Vagina (tissue), 2 donors: ENCODE data around the gene ANKS1A.

Source experiments
- POLR2A ChIP-seq, 2 donors: fragments of 450-650 bp; IDR thresholded peaks; one replicate each; pipeline ENCODE4 v1.6.1; 2017; ENCODE audit warnings: antibody characterized with exemption in 2 of 2, mild to moderate bottlenecking in 2 of 2, moderate library complexity in 2 of 2
- TF ChIP-seq, protein P1 (sequence below), 3 experiments: fragments of 450-650 bp in 2 of 3; fragments of 200-600 bp in 1 of 3; sonication (generic) in 1 of 3; IDR thresholded peaks; one replicate each; pipeline ENCODE4 v1.5.1; 2017 to 2019; ENCODE audit warnings: antibody characterized with exemption in 3 of 3, mild to moderate bottlenecking in 2 of 3, moderate library complexity in 2 of 3

DNA sequence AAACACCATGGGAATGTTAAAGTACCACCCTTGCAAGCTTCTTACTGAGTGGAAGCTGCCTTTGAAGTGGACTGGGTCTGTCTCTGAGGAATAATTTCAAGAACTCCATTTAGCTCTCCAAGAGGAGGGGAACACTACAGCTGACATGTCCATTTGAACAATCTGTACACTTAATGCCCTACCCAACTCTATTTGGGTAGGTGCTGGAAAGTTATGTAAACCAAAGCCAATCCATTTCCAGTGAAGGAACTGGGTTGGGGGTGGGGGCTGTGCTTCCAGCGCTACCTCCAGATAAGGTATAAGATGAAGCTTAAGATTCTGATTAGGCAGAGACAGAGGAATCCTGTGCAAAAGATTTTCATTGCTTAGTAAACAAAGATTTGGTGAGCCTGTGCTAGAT, 130.1 kb downstream of the ANKS1A start:
- TF ChIP-seq POLR2A (IDR thresholded peaks at IDR 0.05), result no peak
- TF ChIP-seq, protein P1, sequence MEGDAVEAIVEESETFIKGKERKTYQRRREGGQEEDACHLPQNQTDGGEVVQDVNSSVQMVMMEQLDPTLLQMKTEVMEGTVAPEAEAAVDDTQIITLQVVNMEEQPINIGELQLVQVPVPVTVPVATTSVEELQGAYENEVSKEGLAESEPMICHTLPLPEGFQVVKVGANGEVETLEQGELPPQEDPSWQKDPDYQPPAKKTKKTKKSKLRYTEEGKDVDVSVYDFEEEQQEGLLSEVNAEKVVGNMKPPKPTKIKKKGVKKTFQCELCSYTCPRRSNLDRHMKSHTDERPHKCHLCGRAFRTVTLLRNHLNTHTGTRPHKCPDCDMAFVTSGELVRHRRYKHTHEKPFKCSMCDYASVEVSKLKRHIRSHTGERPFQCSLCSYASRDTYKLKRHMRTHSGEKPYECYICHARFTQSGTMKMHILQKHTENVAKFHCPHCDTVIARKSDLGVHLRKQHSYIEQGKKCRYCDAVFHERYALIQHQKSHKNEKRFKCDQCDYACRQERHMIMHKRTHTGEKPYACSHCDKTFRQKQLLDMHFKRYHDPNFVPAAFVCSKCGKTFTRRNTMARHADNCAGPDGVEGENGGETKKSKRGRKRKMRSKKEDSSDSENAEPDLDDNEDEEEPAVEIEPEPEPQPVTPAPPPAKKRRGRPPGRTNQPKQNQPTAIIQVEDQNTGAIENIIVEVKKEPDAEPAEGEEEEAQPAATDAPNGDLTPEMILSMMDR (IDR thresholded peaks at IDR 0.05), result no peak
